HG03097 (cell line): ENCODE results near the gene TFAP2B.

Experiments
- ATAC-seq: cut with Tn5 transposase; IDR thresholded peaks from one replicate; pipeline ENCODE4 v1.9.1; 2021; ENCODE audit not compliant: unreplicated experiment, low FRiP score

The TFAP2B gene

GRCh38 chr6:50818673-50819072 is at the start of gene TFAP2B:
TSS of gene TFAP2B (plus strand) at chr6:50818871. CDS start at chr6:50818892, 21 bp downstream.
- no peak for ATAC-seq

- ATAC-seq = no peak
These were observed 40.0 kb upstream of the TFAP2B start for GRCh38 chr6:50778696-50779095.

- ATAC-seq = no peak
These were observed 38.3 kb upstream of the TFAP2B start for GRCh38 chr6:50780382-50780781.

GRCh38 chr6:50785921-50786320 is 32.8 kb upstream of the TFAP2B start:
- no peak for ATAC-seq

- peak; percentile 73 for ATAC-seq
These were observed 26.7 kb upstream of the TFAP2B start for GRCh38 chr6:50791900-50792508.

GRCh38 chr6:50792771-50793170 is 25.9 kb upstream of the TFAP2B start:
- ATAC-seq = no peak

GRCh38 chr6:50795574-50795973 is 23.1 kb upstream of the TFAP2B start:
- ATAC-seq = no peak

GRCh38 chr6:50804283-50804682 is 14.4 kb upstream of the TFAP2B start:
- ATAC-seq = no peak

- no peak for ATAC-seq
These were observed 11.6 kb upstream of the TFAP2B start for GRCh38 chr6:50807035-50807434.

- ATAC-seq = peak; percentile 43
These were observed 3.1 kb upstream of the TFAP2B start for GRCh38 chr6:50815436-50816114.

- ATAC-seq = peak; percentile 75
These were observed 2.5 kb upstream of the TFAP2B start for GRCh38 chr6:50816115-50816675.

GRCh38 chr6:50816947-50817645 is 1.6 kb upstream of the TFAP2B start:
- ATAC-seq = no peak

- ATAC-seq = no peak
These were observed 1.1 kb upstream of the TFAP2B start for GRCh38 chr6:50817646-50817950.

GRCh38 chr6:50818020-50818419 is 651 bp upstream of the TFAP2B start:
- no peak for ATAC-seq

- ATAC-seq = no peak
These were observed 814 bp downstream of the TFAP2B start for GRCh38 chr6:50819466-50819903.

- no peak for ATAC-seq
These were observed 1.5 kb downstream of the TFAP2B start for GRCh38 chr6:50819904-50820868.

- ATAC-seq = no peak
These were observed 2.2 kb downstream of the TFAP2B start for GRCh38 chr6:50820869-50821264.

GRCh38 chr6:50821441-50822077 is 2.9 kb downstream of the TFAP2B start:
- ATAC-seq = no peak

- no peak for ATAC-seq
These were observed 3.4 kb downstream of the TFAP2B start for GRCh38 chr6:50822078-50822476.
